DOHH2 (cell line): ENCODE measurements around the gene PTGS2.
"Not testable (repeated sequence)": the region's sequence is repeated elsewhere in the genome, so short reads cannot be mapped to it uniquely, and the experiment has no call there.

Experiments used
- H3F3A ChIP-seq: fragments of 200-600 bp; sonication (generic), shearing (Covaris generic); 2 replicates; pipeline ENCODE4 v1.6.0; 2016; ENCODE audit warnings: antibody characterized with exemption, mild to moderate bottlenecking; ENCODE audit not compliant: control insufficient read depth, insufficient read depth
- H3K27ac ChIP-seq: fragments of 200-600 bp; sonication (generic); 2 replicates; pipeline ENCODE4 v1.5.1; 2014; ENCODE audit warnings: low read depth, mild to moderate bottlenecking, low read length, moderate library complexity
- H3K27me3 ChIP-seq: fragments of 200-600 bp; sonication (generic); 2 replicates; pipeline ENCODE4 v1.6.1; 2014; ENCODE audit warnings: mild to moderate bottlenecking, low read length, mixed read lengths; ENCODE audit not compliant: control insufficient read depth
- H3K36me3 ChIP-seq: fragments of 200-600 bp; sonication (generic); 2 replicates; pipeline ENCODE4 v1.6.1; 2014; ENCODE audit warnings: mild to moderate bottlenecking, low read length, moderate library complexity, mixed read lengths; ENCODE audit not compliant: control insufficient read depth
- H3K4me1 ChIP-seq: fragments of 200-600 bp; sonication (generic); 2 replicates; pipeline ENCODE4 v1.6.1; 2014; ENCODE audit warnings: mild to moderate bottlenecking, low read length, mixed read lengths; ENCODE audit not compliant: control insufficient read depth
- H3K4me2 ChIP-seq: fragments of 200-600 bp; sonication (generic); 2 replicates; pipeline ENCODE4 v1.6.0; 2014; ENCODE audit warnings: mild to moderate bottlenecking, low read length, moderate library complexity
- H3K4me3 ChIP-seq: fragments of 200-600 bp; sonication (generic); 2 replicates; pipeline ENCODE4 v1.5.1; 2014; ENCODE audit warnings: mild to moderate bottlenecking, low read length, mixed read lengths
- H3K79me2 ChIP-seq: fragments of 200-600 bp; sonication (generic); 2 replicates; pipeline ENCODE4 v1.6.1; 2014; ENCODE audit warnings: mild to moderate bottlenecking, low read length, mixed read lengths; ENCODE audit not compliant: control insufficient read depth
- H3K9me2 ChIP-seq: fragments of 200-600 bp; sonication (generic); replicated peaks from 2 replicates; pipeline ENCODE4 v1.6.1; 2014; ENCODE audit warnings: mild to moderate bottlenecking, low read length, mixed read lengths; ENCODE audit not compliant: control insufficient read depth
- H3K9me3 ChIP-seq: fragments of 200-600 bp; sonication (generic); 2 replicates; pipeline ENCODE4 v1.6.1; 2014; ENCODE audit warnings: antibody characterized with exemption, low read length, mixed read lengths; ENCODE audit not compliant: control insufficient read depth, insufficient read depth
- H4K20me1 ChIP-seq: fragments of 200-600 bp; sonication (generic); 2 replicates; pipeline ENCODE4 v1.6.0; 2014; ENCODE audit warnings: low read depth, mild to moderate bottlenecking, antibody characterized with exemption, low read length, moderate library complexity; ENCODE audit not compliant: control insufficient read depth, insufficient read depth
- EZH2phosphoT487 ChIP-seq: fragments of 200-600 bp; sonication (generic); IDR thresholded peaks from 2 replicates; pipeline ENCODE4 v1.6.1; 2017; ENCODE audit warnings: borderline replicate concordance, mild to moderate bottlenecking, antibody characterized with exemption, low read length, moderate library complexity, mixed read lengths
- TF ChIP-seq, protein P1 (sequence below): fragments of 200-600 bp; sonication (generic); IDR thresholded peaks from one replicate; pipeline ENCODE4 v1.5.1; 2014; ENCODE audit warnings: antibody characterized with exemption, mild to moderate bottlenecking, low read depth, low read length; ENCODE audit not compliant: poor library complexity, severe bottlenecking

PTGS2 gene

DNA sequence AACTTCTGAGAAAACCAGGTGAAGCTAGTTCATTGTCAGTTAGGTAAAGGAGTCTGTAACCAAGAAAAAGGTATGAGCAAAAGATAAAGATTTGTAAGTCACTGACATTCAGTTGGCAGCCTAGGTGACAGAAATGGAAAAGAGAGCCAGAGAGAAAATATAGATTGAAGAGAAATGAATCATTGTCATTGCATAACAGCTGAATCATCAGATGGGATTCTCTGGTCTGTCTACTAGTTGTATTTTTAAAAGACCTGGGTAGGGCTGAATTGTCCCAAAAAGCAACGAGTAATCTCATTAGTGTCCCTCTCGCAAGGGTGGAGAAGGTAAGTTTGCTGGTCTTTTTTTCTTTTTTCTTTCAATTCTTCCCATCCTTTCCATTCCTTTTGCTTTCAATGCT is 36.6 kb downstream of the PTGS2 start:
- Histone ChIP-seq H3F3A (no peaks in the 10 kb centered on the region), H3K27me3 (no peaks in the 10 kb centered on the region), H3K4me3 (no peak overlapping the region), H3K27ac (no peak overlapping the region), H3K4me1 (no peaks in the 10 kb centered on the region), H4K20me1 (no peaks in the 10 kb centered on the region), H3K4me2 (no peak overlapping the region), H3K36me3 (no peaks in the 10 kb centered on the region), H3K79me2 (no peaks in the 10 kb centered on the region), H3K9me2 (no peaks in the 10 kb centered on the region), H3K9me3 (no peaks in the 10 kb centered on the region)
- TF ChIP-seq, protein P1, sequence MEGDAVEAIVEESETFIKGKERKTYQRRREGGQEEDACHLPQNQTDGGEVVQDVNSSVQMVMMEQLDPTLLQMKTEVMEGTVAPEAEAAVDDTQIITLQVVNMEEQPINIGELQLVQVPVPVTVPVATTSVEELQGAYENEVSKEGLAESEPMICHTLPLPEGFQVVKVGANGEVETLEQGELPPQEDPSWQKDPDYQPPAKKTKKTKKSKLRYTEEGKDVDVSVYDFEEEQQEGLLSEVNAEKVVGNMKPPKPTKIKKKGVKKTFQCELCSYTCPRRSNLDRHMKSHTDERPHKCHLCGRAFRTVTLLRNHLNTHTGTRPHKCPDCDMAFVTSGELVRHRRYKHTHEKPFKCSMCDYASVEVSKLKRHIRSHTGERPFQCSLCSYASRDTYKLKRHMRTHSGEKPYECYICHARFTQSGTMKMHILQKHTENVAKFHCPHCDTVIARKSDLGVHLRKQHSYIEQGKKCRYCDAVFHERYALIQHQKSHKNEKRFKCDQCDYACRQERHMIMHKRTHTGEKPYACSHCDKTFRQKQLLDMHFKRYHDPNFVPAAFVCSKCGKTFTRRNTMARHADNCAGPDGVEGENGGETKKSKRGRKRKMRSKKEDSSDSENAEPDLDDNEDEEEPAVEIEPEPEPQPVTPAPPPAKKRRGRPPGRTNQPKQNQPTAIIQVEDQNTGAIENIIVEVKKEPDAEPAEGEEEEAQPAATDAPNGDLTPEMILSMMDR, result no peak
- no peak for TF ChIP-seq EZH2phosphoT487

DNA sequence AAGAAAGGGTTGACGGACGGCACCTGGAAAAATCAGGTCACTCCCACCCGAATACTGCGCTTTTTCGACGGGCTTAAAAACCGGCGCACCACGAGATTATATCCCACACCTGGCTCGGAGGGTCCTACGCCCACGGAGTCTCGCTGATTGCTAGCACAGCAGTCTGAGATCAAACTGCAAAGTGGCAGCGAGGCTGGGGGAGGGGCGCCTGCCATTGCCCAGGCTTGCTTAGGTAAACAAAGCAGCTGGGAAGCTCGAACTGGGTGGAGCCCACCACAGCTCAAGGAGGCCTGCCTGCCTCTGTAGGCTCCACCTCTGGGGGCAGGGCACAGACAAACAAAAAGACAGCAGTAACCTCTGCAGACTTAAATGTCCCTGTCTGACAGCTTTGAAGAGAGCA is 42.7 kb downstream of the PTGS2 start:
- not testable (repeated sequence) for H3K27ac ChIP-seq, H3K36me3 ChIP-seq, H3F3A ChIP-seq, H3K27me3 ChIP-seq, H3K4me3 ChIP-seq, H3K4me1 ChIP-seq, H3K9me2 ChIP-seq, H3K4me2 ChIP-seq, H4K20me1 ChIP-seq, H3K9me3 ChIP-seq, H3K79me2 ChIP-seq

DNA sequence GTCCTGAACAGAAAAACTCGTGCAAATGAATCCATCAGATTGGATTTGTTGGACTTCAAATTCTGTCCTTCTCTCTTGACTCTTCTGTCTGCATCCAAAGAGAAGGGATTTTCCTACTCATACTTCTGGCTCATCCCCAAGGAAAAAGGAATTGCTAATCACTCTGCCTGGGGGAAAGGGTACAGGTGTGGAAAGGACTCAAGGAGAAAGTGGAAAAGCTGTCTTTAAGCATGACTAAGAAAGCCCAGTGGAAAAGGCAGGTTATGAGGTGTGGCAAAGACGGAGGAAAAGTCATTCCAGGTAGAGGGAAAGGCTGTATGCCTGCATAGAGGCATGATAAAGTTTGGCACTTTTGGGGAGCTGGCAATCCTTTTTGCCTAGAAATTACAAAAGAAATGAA is 43.4 kb downstream of the PTGS2 start:
- no peaks in the 10 kb centered on the region for H3F3A ChIP-seq

DNA sequence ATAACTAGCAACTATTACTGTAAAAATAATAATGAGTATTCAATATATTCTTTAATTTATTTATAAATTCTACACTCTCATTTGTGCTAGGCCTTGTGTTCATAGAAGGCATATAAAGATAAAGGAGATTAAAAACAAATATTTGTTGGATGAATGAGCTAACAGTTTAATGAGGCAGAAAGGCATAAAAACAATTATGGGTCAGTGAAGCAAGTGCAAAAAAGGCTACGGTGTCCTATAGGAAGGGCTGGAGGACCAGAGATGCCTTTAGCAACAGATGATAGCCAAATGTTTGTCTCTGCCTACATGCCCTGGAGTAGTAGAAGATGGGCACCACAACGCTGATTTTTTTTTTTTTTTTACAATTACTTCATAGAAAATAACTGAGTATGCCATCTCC is 45.7 kb downstream of the PTGS2 start:
- no peaks in the 10 kb centered on the region for H3K9me3 ChIP-seq
- TF ChIP-seq EZH2phosphoT487, result no peak
- TF ChIP-seq, protein P1, result no peak
- no peak overlapping the region for H3K4me3 ChIP-seq
- no peak overlapping the region for H3K27ac ChIP-seq
- H3K79me2 ChIP-seq, result no peaks in the 10 kb centered on the region
- no peak overlapping the region for H3K4me2 ChIP-seq
- no peaks in the 10 kb centered on the region for H3K9me2 ChIP-seq
- H4K20me1 ChIP-seq, result no peaks in the 10 kb centered on the region
- H3K36me3 ChIP-seq, result no peaks in the 10 kb centered on the region
- no peaks in the 10 kb centered on the region for H3K4me1 ChIP-seq
- no peaks in the 10 kb centered on the region for H3K27me3 ChIP-seq
- no peaks in the 10 kb centered on the region for H3F3A ChIP-seq

More for the DNA sequence above, 43.4 kb downstream of the PTGS2 start:
- Histone ChIP-seq H4K20me1 (no peaks in the 10 kb centered on the region), H3K79me2 (no peaks in the 10 kb centered on the region), H3K4me2 (no peak overlapping the region), H3K36me3 (no peaks in the 10 kb centered on the region), H3K9me3 (no peaks in the 10 kb centered on the region), H3K27me3 (no peaks in the 10 kb centered on the region), H3K27ac (no peak overlapping the region), H3K4me1 (no peaks in the 10 kb centered on the region), H3K4me3 (no peak overlapping the region), H3K9me2 (no peaks in the 10 kb centered on the region)
- TF ChIP-seq EZH2phosphoT487, result no peak
- TF ChIP-seq, protein P1, result no peak
